Esophagus squamous epithelium (tissue), 5 donors: ENCODE measurements around the gene MTNR1A. TPM values are rescaled to one million over a fixed set of nuclear protein-coding genes. Genes with fewer than 3 reads are reported as not detected.

Experiments
- DNase-seq: peaks from one replicate; lab custom pipeline; 2025; lab: John Stamatoyannopoulos, UW
- H3K27ac ChIP-seq, 4 donors: fragments of 200-600 bp; sonication (generic); one replicate each; pipeline ENCODE4 v1.5.1; 2016 to 2019; ENCODE audit warnings: mild to moderate bottlenecking in 1 of 4
- H3K27me3 ChIP-seq, 4 donors: fragments of 200-600 bp; sonication (generic); 1 replicate in 3 of 4; 2 replicates in 1 of 4; pipeline versions ENCODE4 v1.5.1 to v1.6.0; 2017 to 2021; ENCODE audit warnings: antibody characterized with exemption in 1 of 4
- H3K36me3 ChIP-seq, 3 donors: fragments of 200-600 bp; sonication (generic); one replicate each; pipeline ENCODE4 v1.5.1; 2016 to 2019
- H3K4me1 ChIP-seq, 3 donors: fragments of 200-600 bp; sonication (generic); one replicate each; pipeline ENCODE4 v1.5.1; 2017 to 2019
- H3K4me3 ChIP-seq, 4 donors: fragments of 200-600 bp; sonication (generic); 1 replicate in 3 of 4; 2 replicates in 1 of 4; pipeline ENCODE4 v1.5.1; 2016 to 2019; ENCODE audit warnings: mild to moderate bottlenecking in 2 of 4, moderate library complexity in 1 of 4
- H3K9me3 ChIP-seq, 3 donors: fragments of 200-600 bp; sonication (generic); one replicate each; pipeline ENCODE4 v1.5.1; 2016 to 2019
- POLR2A ChIP-seq, 4 donors: fragments of 450-650 bp; IDR thresholded peaks; one replicate each; pipeline ENCODE4 v1.6.1; 2017; ENCODE audit warnings: antibody characterized with exemption in 4 of 4, mild to moderate bottlenecking in 4 of 4, moderate library complexity in 3 of 4
- WGBS, 2 donors: methylation state at CpG; one replicate each; pipeline ENCODE4 v1.1.5; 2018; 5-methylcytosine and 5-hydroxymethylcytosine counted together
- intact Hi-C: fragments of 100-400 bp; cut with DNase I; formaldehyde crosslinking; loops from one replicate; pipeline ENCODE4 v1.15.0; 2022
- total RNA-seq, 4 donors: library from RNA; depleted of rRNA; stranded (reverse); fragments of >200 nt; gene quantifications; one replicate each; pipeline ENCODE4 v1.1.0, GENCODE V29; 2016
- TF ChIP-seq, protein P1 (sequence below), 6 experiments: fragments of 450-650 bp in 4 of 6; fragments of 200-600 bp in 2 of 6; sonication (generic) in 2 of 6; IDR thresholded peaks; one replicate each; pipeline ENCODE4 v1.5.1; 2016 to 2019; ENCODE audit warnings: antibody characterized with exemption in 6 of 6, mild to moderate bottlenecking in 4 of 6, moderate library complexity in 4 of 6
- donor health status: DM: yes; HTN: yes; CAD: no.

The MTNR1A gene
- total RNA-seq, 4 donors from 2014 or later, result not detected

DNA sequence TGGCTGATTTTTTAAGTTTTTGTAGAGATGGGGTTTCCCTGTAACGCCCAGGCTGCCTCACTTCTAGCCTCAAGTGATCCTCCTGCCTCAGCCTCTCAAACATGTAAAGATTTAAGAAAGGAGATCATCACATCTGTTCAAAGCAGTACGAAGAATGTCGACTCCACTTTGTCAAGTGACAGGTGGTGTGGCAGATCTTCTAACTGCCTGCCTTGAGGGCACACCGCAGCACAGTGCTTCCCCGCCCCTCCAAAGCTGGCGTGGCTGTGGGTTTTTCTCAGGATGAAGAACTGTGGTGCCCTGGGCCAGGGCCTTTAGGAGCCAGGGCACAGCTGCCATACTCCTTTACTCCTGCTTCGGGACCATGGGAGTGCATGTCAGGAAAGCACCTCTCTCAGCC, 43.3 kb upstream of the MTNR1A start:
- Histone ChIP-seq H3K27ac (no peak overlapping the region), H3K9me3 (no peaks in the 10 kb centered on the region), H3K27me3 (no peaks in the 10 kb centered on the region), H3K4me1 (no peaks in the 10 kb centered on the region), H3K4me3 (no peak overlapping the region), H3K36me3 (peaks cover 0 to 90% (median 18%) of the 10 kb centered on the region in 3 donors)
- intact Hi-C loops, result no loop called here
- DNase-seq, result no peak
- TF ChIP-seq, protein P1, sequence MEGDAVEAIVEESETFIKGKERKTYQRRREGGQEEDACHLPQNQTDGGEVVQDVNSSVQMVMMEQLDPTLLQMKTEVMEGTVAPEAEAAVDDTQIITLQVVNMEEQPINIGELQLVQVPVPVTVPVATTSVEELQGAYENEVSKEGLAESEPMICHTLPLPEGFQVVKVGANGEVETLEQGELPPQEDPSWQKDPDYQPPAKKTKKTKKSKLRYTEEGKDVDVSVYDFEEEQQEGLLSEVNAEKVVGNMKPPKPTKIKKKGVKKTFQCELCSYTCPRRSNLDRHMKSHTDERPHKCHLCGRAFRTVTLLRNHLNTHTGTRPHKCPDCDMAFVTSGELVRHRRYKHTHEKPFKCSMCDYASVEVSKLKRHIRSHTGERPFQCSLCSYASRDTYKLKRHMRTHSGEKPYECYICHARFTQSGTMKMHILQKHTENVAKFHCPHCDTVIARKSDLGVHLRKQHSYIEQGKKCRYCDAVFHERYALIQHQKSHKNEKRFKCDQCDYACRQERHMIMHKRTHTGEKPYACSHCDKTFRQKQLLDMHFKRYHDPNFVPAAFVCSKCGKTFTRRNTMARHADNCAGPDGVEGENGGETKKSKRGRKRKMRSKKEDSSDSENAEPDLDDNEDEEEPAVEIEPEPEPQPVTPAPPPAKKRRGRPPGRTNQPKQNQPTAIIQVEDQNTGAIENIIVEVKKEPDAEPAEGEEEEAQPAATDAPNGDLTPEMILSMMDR (IDR thresholded peaks at IDR 0.05), result no peak
- TF ChIP-seq POLR2A (IDR thresholded peaks at IDR 0.05), result no peak
- 87 to 92% methylated on average over 3 to 6 of the region's 7 CpGs for WGBS, 2 donors

DNA sequence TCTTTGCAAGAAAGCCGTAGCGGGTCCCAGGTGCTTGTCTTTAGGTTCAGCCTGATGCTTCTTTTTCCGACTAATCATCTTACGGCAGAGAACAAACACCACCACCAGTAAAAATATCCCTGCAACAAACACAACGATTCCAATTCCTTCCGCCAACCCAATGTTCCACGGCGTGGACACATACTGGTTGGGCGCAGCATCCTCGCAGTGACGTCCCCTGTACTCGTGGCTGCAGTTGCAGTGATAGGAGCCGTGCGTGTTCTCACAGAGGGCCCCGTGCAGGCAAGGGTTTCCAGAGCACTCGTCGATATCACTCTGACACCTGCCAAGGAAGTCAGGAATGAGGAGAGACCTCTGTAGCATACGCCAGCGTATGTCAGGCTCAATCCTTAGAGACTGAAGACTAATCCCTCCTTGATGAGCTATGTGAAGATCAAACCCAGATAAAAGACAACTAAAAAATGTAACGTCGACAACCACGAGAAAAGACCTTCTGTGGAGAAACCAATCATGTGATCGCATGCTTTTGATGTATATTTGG, 41.6 kb upstream of the MTNR1A start:
- no peaks in the 10 kb centered on the region for H3K9me3 ChIP-seq
- no peak for DNase-seq
- TF ChIP-seq POLR2A (IDR thresholded peaks at IDR 0.05), result no peak
- TF ChIP-seq, protein P1 (IDR thresholded peaks at IDR 0.05), result no peak
- H3K27me3 ChIP-seq, result no peaks in the 10 kb centered on the region
- H3K4me3 ChIP-seq, result no peak overlapping the region
- 94 to 95% methylated on average over 12 to 17 of the region's 23 CpGs for WGBS, 2 donors
- intact Hi-C loops, result no loop called here
- H3K27ac ChIP-seq, result no peak overlapping the region
- H3K36me3 ChIP-seq, result peaks cover 0 to 89% (median 18%) of the 10 kb centered on the region in 3 donors
- no peaks in the 10 kb centered on the region for H3K4me1 ChIP-seq

DNA sequence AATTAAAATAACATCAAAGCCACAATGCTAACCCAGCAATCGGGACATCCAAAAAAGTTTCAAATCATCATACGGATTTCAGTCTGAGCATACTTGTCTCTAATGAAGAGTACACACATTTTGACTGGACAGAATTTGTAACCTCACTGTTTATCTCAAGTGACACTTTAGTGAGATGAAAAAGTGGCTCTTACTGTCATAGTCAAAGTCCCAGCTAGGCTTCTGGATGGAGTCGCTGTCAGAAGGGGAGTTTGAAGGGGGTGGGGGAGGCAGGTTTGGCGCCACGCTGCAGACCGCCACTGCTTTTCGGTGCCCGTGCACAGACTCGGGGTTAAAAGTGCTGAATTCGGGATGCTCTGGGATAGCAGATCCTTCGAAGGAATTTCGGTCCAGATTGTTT, 41.0 kb upstream of the MTNR1A start:
- H3K27me3 ChIP-seq, result no peaks in the 10 kb centered on the region
- peaks cover 0 to 87% (median 18%) of the 10 kb centered on the region in 3 donors for H3K36me3 ChIP-seq
- TF ChIP-seq, protein P1 (IDR thresholded peaks at IDR 0.05), result no peak
- no peak for TF ChIP-seq POLR2A (IDR thresholded peaks at IDR 0.05)
- no peaks in the 10 kb centered on the region for H3K9me3 ChIP-seq
- intact Hi-C loops, result no loop called here
- no peak for DNase-seq
- no peak overlapping the region for H3K4me3 ChIP-seq
- 88 to 92% methylated on average over 12 of the region's 12 CpGs for WGBS, 2 donors
- H3K4me1 ChIP-seq, result no peaks in the 10 kb centered on the region
- H3K27ac ChIP-seq, result no peak overlapping the region

DNA sequence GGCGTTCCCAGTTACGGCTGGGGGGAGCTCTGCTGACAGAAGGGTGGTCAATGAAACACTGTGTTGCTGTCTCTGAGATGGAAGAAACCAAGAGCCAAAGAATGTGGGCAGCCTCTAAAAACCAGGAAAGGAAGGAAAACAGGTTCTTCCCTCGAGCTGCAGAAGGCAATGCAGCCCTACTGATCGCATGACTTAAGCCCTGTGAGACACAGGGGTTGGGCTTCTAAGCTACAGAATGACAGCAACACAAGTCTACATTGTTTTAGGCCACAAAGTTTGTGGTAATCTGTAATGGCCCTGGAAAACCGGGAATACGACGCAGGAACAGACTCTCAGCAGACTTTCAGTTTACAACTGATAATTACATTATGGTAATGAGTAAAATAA, 38.2 kb upstream of the MTNR1A start:
- H3K4me3 ChIP-seq, result no peak overlapping the region
- DNase-seq, result no peak
- no peaks in the 10 kb centered on the region for H3K4me1 ChIP-seq
- intact Hi-C loops, result no loop called here
- 66 to 78% methylated on average over 7 of the region's 7 CpGs for WGBS, 2 donors
- no peaks in the 10 kb centered on the region for H3K9me3 ChIP-seq
- H3K27ac ChIP-seq, result no peak overlapping the region
- H3K27me3 ChIP-seq, result no peaks in the 10 kb centered on the region
- TF ChIP-seq POLR2A (IDR thresholded peaks at IDR 0.05), result no peak
- TF ChIP-seq, protein P1 (IDR thresholded peaks at IDR 0.05), result no peak
- H3K36me3 ChIP-seq, result peaks cover 0 to 67% (median 10%) of the 10 kb centered on the region in 3 donors

DNA sequence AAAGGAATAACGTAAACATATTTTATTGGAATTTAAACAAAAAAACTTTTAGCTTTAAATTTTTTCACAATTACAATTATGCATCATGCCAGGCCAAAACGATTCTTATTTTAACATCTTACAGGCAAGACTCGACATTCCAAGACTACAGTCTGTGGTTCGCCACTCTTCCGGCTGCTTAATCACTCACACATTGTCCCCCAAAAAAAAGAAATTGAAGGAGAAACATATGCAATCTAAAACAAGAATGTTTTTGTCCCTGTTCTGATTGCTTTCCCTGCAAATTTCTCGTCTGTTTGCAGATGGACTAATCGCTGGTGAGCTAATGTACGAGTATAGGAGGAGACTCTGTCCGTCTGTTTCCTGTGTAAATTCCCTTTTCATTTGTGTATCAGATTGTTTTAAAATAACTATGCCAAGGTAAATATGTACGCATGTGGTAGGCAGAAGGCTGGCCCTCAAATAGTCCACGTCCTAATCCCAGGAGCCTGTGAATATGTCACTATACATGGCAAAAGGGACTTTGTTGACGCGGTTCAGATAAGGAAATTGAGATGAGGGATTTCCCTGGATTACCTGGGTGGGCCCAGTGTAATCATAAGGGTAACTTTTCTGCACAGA, 37.7 kb upstream of the MTNR1A start:
- Histone ChIP-seq H3K4me1 (no peaks in the 10 kb centered on the region), H3K27me3 (no peaks in the 10 kb centered on the region), H3K27ac (no peak overlapping the region), H3K4me3 (no peak overlapping the region), H3K9me3 (no peaks in the 10 kb centered on the region), H3K36me3 (peaks cover 0 to 67% (median 10%) of the 10 kb centered on the region in 3 donors)
- TF ChIP-seq, protein P1 (IDR thresholded peaks at IDR 0.05), result no peak
- TF ChIP-seq POLR2A (IDR thresholded peaks at IDR 0.05), result no peak
- intact Hi-C loops, result no loop called here
- DNase-seq, result no peak
- 83 to 89% methylated on average over 13 of the region's 13 CpGs for WGBS, 2 donors
